Body of pancreas (tissue), 4 donors: ENCODE measurements around the gene TM2D1. TPM values are rescaled to one million over a fixed set of nuclear protein-coding genes. Genes with fewer than 3 reads are reported as not detected.

ENCODE experiments used
- ATAC-seq: fragments of 150-250 bp; one replicate; pipeline ENCODE4 v1.9.1; 2016
- DNase-seq, 4 donors: peaks; one replicate each; pipeline ENCODE4 v3.0.0-alpha.2; 2019
- H3K27ac ChIP-seq, 4 donors: fragments of 200-600 bp; sonication (generic); 1 replicate in 3 of 4; 2 replicates in 1 of 4; pipeline versions ENCODE4 v1.5.1 to v1.6.1; 2016 to 2019; ENCODE audit warnings: mild to moderate bottlenecking in 1 of 4, mixed read lengths in 1 of 4, moderate library complexity in 1 of 4
- H3K27me3 ChIP-seq, 2 donors: fragments of 200-600 bp; sonication (generic); one replicate each; pipeline ENCODE4 v1.6.0; 2016; ENCODE audit warnings: mild to moderate bottlenecking in 1 of 2
- H3K36me3 ChIP-seq, 2 donors: fragments of 200-600 bp; sonication (generic); replicated peaks in 1 of 2; 2 replicates each; pipeline ENCODE4 v1.5.1; 2016; ENCODE audit warnings: low read depth in 2 of 2; ENCODE audit not compliant: insufficient read depth in 1 of 2
- H3K4me1 ChIP-seq: fragments of 200-600 bp; sonication (generic); one replicate; pipeline ENCODE4 v1.6.0; 2016
- H3K4me3 ChIP-seq, 2 donors: fragments of 200-600 bp; sonication (generic); 1 replicate in 1 of 2; 2 replicates in 1 of 2; pipeline ENCODE4 v1.5.1; 2016 to 2019
- H3K9me3 ChIP-seq, 3 donors: fragments of 200-600 bp; sonication (generic); 1 replicate in 2 of 3; 2 replicates in 1 of 3; pipeline ENCODE4 v1.5.1; 2016
- POLR2A ChIP-seq, 3 donors: fragments of 450-650 bp; IDR thresholded peaks; one replicate each; pipeline ENCODE4 v1.6.1; 2016; ENCODE audit warnings: antibody characterized with exemption in 3 of 3, mild to moderate bottlenecking in 2 of 3
- WGBS, 2 donors: methylation state at CpG; one replicate each; pipeline ENCODE4 v1.1.5; 2017; 5-methylcytosine and 5-hydroxymethylcytosine counted together
- intact Hi-C: fragments of 100-400 bp; cut with DNase I; formaldehyde crosslinking; loops from one replicate; pipeline ENCODE4 v1.15.1; 2023
- total RNA-seq, 2 donors: library from RNA; depleted of rRNA; stranded (reverse); fragments of >200 nt; gene quantifications; one replicate each; pipeline ENCODE4 v1.1.0, GENCODE V29; 2016
- TF ChIP-seq, protein P1 (sequence below), 7 experiments: fragments of 450-650 bp in 4 of 7; fragments of 200-600 bp in 3 of 7; sonication (generic) in 3 of 7; IDR thresholded peaks; one replicate each; pipeline ENCODE4 v1.5.1; 2016 to 2019; ENCODE audit warnings: antibody characterized with exemption in 7 of 7

The TM2D1 gene
- total RNA-seq, 2 donors from 2014 or later, result 29.3 to 39.7 TPM

DNA sequence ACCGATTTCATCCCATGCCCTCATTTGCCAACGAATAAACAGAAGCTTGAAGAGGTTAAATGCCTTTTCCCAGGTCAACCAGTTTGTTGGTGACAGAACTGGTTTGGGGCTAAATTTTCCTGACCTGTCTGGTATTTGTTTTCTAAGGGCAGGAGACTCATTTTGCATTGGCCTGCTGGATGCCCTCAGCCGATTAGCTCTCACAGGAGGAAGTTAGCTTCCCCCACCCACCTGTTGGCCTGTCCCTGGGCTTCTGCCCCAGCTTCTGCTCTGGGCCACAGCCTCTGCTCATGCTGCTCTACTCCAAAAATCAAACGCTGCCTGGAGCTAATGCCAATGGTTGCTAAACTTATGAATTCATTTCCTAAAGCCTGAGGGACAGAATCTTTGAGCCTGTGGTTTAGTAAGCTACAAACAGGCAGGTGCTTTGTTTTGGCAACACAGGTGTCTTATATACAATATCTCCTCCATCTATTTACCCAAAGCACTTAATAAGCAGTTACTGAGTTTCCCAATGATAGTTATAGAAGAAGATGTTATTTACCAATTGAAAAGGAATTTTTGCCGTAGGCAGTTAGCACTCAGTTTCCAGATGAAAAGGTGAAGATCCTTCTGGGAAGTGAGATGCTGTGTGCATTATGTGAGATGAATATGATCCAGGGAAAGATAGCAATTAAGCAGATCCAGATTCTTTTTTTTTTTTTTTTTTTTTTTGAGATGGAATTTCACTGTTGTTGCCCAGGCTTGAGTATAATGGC, 82.3 kb downstream of the TM2D1 start:
- no peak for DNase-seq
- WGBS, 2 donors, result 68 to 71% methylated on average over 5 of the region's 5 CpGs

GRCh38 chr1:61641578-61642336, 83.2 kb downstream of the TM2D1 start:
- TF ChIP-seq, protein P1, sequence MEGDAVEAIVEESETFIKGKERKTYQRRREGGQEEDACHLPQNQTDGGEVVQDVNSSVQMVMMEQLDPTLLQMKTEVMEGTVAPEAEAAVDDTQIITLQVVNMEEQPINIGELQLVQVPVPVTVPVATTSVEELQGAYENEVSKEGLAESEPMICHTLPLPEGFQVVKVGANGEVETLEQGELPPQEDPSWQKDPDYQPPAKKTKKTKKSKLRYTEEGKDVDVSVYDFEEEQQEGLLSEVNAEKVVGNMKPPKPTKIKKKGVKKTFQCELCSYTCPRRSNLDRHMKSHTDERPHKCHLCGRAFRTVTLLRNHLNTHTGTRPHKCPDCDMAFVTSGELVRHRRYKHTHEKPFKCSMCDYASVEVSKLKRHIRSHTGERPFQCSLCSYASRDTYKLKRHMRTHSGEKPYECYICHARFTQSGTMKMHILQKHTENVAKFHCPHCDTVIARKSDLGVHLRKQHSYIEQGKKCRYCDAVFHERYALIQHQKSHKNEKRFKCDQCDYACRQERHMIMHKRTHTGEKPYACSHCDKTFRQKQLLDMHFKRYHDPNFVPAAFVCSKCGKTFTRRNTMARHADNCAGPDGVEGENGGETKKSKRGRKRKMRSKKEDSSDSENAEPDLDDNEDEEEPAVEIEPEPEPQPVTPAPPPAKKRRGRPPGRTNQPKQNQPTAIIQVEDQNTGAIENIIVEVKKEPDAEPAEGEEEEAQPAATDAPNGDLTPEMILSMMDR (IDR thresholded peaks at IDR 0.05), result peak; percentile 54 to 65 (median 60)
- no peak for TF ChIP-seq POLR2A (IDR thresholded peaks at IDR 0.05)
- ATAC-seq (peak; percentile 80), DNase-seq (peak; percentile 64 to 73 (median 69))
- H3K9me3 ChIP-seq, result no peaks in the 10 kb centered on the region
- peak overlapping the region in 2 of 4 donors; percentile 41 to 50 for H3K27ac ChIP-seq
- intact Hi-C loops, result no loop called here
- H3K4me3 ChIP-seq, result no peak overlapping the region
- WGBS, 2 donors, result 21 to 28% methylated on average over 23 of the region's 23 CpGs
- H3K27me3 ChIP-seq, result no peaks in the 10 kb centered on the region
- H3K36me3 ChIP-seq, result no peaks in the 10 kb centered on the region
- H3K4me1 ChIP-seq, result no peaks in the 10 kb centered on the region

More for the DNA sequence above, 82.3 kb downstream of the TM2D1 start:
- intact Hi-C loops, result no loop called here
- no peaks in the 10 kb centered on the region for H3K9me3 ChIP-seq
- H3K36me3 ChIP-seq, result no peaks in the 10 kb centered on the region
- H3K4me3 ChIP-seq, result no peak overlapping the region
- H3K27ac ChIP-seq, result no peak overlapping the region
- TF ChIP-seq, protein P1 (IDR thresholded peaks at IDR 0.05), result no peak
- no peak for TF ChIP-seq POLR2A (IDR thresholded peaks at IDR 0.05)
- ATAC-seq, result no peak
- no peaks in the 10 kb centered on the region for H3K27me3 ChIP-seq
- no peaks in the 10 kb centered on the region for H3K4me1 ChIP-seq

DNA sequence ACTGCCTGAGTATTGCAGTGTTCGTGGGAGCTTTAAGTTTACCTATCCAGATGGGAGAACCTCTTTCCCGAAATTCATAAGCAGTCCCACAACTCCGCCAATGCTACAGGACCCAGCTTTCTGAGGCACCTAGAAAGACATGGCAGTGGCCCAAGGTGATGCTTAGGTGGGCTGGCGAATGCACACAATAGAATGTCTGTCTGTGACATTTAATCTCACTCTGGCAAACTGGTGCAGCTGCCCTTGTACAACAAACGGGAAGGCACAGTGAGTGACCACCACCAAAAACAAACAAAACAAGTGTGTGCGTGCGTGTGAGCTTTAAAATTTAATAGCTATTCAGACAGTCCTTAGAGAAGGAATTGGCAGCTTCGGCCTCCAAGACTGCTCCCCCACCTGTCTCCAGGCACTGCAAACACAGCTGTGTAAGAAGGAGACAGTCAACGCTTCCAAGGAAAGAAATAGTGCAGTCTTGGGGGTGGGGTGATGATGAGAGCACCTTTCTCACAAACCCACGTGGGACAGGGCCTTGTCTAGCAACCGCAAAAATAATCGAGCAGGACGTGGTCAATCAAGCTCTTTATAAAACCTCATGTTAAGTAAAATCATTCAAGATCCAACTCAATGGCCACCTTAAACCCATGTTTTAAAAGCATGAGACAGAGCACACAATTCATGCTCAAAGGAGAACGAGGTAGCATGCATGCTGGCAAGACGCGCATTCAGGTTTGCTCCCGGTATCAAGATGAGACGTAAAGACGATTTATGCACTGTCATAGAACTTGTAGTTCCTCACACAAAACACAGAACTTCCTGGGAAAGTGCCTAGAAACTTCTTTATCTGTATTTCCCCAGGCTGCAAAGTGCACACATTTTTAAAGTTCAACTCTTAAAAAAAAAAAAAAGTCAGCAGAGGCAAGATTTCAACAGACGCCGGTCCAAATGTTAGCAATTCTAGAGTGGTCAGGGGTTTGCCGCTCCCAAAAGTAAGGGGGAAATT, 84.1 kb downstream of the TM2D1 start:
- Histone ChIP-seq H3K27me3 (no peaks in the 10 kb centered on the region), H3K9me3 (no peaks in the 10 kb centered on the region), H3K4me3 (no peak overlapping the region), H3K36me3 (no peaks in the 10 kb centered on the region), H3K4me1 (no peaks in the 10 kb centered on the region), H3K27ac (peak overlapping the region in 2 of 4 donors; percentile 41 to 50)
- TF ChIP-seq, protein P1 (IDR thresholded peaks at IDR 0.05), result no peak
- no peak for TF ChIP-seq POLR2A (IDR thresholded peaks at IDR 0.05)
- no peak for ATAC-seq
- intact Hi-C loops, result no loop called here
- WGBS, 2 donors, result 70 to 83% methylated on average over 22 of the region's 22 CpGs
- DNase-seq, result peak in 1 of 4 donors; percentile 4

- Histone ChIP-seq H3K9me3 (no peaks in the 10 kb centered on the region), H3K27me3 (no peaks in the 10 kb centered on the region), H3K27ac (no peak overlapping the region), H3K36me3 (no peaks in the 10 kb centered on the region), H3K4me1 (no peaks in the 10 kb centered on the region), H3K4me3 (no peak overlapping the region)
- WGBS, 2 donors, result 82 to 87% methylated on average over 11 of the region's 11 CpGs
- TF ChIP-seq POLR2A (IDR thresholded peaks at IDR 0.05), result no peak
- TF ChIP-seq, protein P1 (IDR thresholded peaks at IDR 0.05), result no peak
- no peak for DNase-seq
- no peak for ATAC-seq
- intact Hi-C loops, result no loop called here
Measured at GRCh38 chr1:61639608-61640336, 85.2 kb downstream of the TM2D1 start.
